Measurements from ENCODE around the gene CEP112. TPM values are rescaled to one million over a fixed set of nuclear protein-coding genes. Genes with fewer than 3 reads are reported as not detected.
"Not testable (repeated sequence)": the region's sequence is repeated elsewhere in the genome, so short reads cannot be mapped to it uniquely, and the experiment has no call there.

The CEP112 gene
- polyA plus RNA-seq, 4 donors = 14.2 to 20.3 (median 14.3) TPM

GRCh38 chr17:65707780-65708179, 484.2 kb downstream of the CEP112 start:
- DNase-seq (ENCODE audit: low read depth in 4 of 4, low spot score in 2 of 4) = no peak

GRCh38 chr17:65704731-65705130, 487.2 kb downstream of the CEP112 start:
- no peak for DNase-seq (ENCODE audit: low read depth in 4 of 4, low spot score in 2 of 4)

- DNase-seq (ENCODE audit: low read depth in 4 of 4, low spot score in 2 of 4) = no peak
These were observed 488.0 kb downstream of the CEP112 start for GRCh38 chr17:65703891-65704290.

- no peak for DNase-seq (ENCODE audit: low read depth in 4 of 4, low spot score in 2 of 4)
These were observed 492.5 kb downstream of the CEP112 start for GRCh38 chr17:65699459-65699858.

- DNase-seq (ENCODE audit: low read depth in 4 of 4, low spot score in 2 of 4) = no peak
These were observed 493.4 kb downstream of the CEP112 start for GRCh38 chr17:65698381-65699061.

GRCh38 chr17:65697661-65698060, 494.3 kb downstream of the CEP112 start:
- no peak for DNase-seq (ENCODE audit: low read depth in 4 of 4, low spot score in 2 of 4)

- no peak for DNase-seq (ENCODE audit: low read depth in 4 of 4, low spot score in 2 of 4)
These were observed 495.1 kb downstream of the CEP112 start for GRCh38 chr17:65696739-65697394.

- DNase-seq (ENCODE audit: low read depth in 4 of 4, low spot score in 2 of 4) = no peak
These were observed 497.3 kb downstream of the CEP112 start for GRCh38 chr17:65694601-65695000.

GRCh38 chr17:65690626-65691310, 501.2 kb downstream of the CEP112 start:
- no peak for DNase-seq (ENCODE audit: low read depth in 4 of 4, low spot score in 2 of 4)

GRCh38 chr17:65688307-65688706, 503.6 kb downstream of the CEP112 start:
- no peak for DNase-seq (ENCODE audit: low read depth in 4 of 4, low spot score in 2 of 4)

GRCh38 chr17:65685110-65685509, 506.8 kb downstream of the CEP112 start:
- no peak for DNase-seq (ENCODE audit: low read depth in 4 of 4, low spot score in 2 of 4)

- DNase-seq (ENCODE audit: low read depth in 4 of 4, low spot score in 2 of 4) = no peak
These were observed 507.3 kb downstream of the CEP112 start for GRCh38 chr17:65684631-65685030.

GRCh38 chr17:65683428-65683827, 508.5 kb downstream of the CEP112 start:
- DNase-seq (ENCODE audit: low read depth in 4 of 4, low spot score in 2 of 4) = no peak

- not testable (repeated sequence) for DNase-seq (ENCODE audit: low read depth in 4 of 4, low spot score in 2 of 4)
These were observed 510.2 kb downstream of the CEP112 start for GRCh38 chr17:65681763-65682162.

- no peak for DNase-seq (ENCODE audit: low read depth in 4 of 4, low spot score in 2 of 4)
These were observed 512.6 kb downstream of the CEP112 start for GRCh38 chr17:65679165-65679845.

GRCh38 chr17:65678546-65678945, 513.4 kb downstream of the CEP112 start:
- no peak for DNase-seq (ENCODE audit: low read depth in 4 of 4, low spot score in 2 of 4)

- DNase-seq (ENCODE audit: low read depth in 4 of 4, low spot score in 2 of 4) = no peak
These were observed 514.0 kb downstream of the CEP112 start for GRCh38 chr17:65677932-65678331.

- no peak for DNase-seq (ENCODE audit: low read depth in 4 of 4, low spot score in 2 of 4)
These were observed 517.5 kb downstream of the CEP112 start for GRCh38 chr17:65674246-65675045.

GRCh38 chr17:65670667-65671371, 521.1 kb downstream of the CEP112 start:
- no peak for DNase-seq (ENCODE audit: low read depth in 4 of 4, low spot score in 2 of 4)

- no peak for DNase-seq (ENCODE audit: low read depth in 4 of 4, low spot score in 2 of 4)
These were observed 523.7 kb downstream of the CEP112 start for GRCh38 chr17:65668211-65668610.
